HL-60 (cell line): ENCODE measurements around the gene SIN3B.
A peak's percentile ranks its signal among the peaks of the same experiment; 100 is the strongest.

Experiments used
- DNase-seq, 2 experiments: peaks; one replicate each; pipeline ENCODE4 v3.0.0-alpha.2; 2010 to 2020; ENCODE audit warnings: low read depth in 1 of 2, low spot score in 1 of 2
- H3K27ac ChIP-seq: fragments of 250-450 bp; sonication (Bioruptor Pico); replicated peaks from 2 replicates; pipeline ENCODE4 v1.5.1; 2020; ENCODE audit warnings: mild to moderate bottlenecking, moderate library complexity
- H3K27me3 ChIP-seq: fragments of 250-450 bp; sonication (Bioruptor Pico); 2 replicates; pipeline ENCODE4 v1.5.1; 2021; ENCODE audit warnings: mild to moderate bottlenecking, moderate library complexity; ENCODE audit not compliant: insufficient read depth, poor library complexity, severe bottlenecking
- H3K4me3 ChIP-seq: replicated peaks from 2 replicates; pipeline ENCODE4 v1.5.1; 2011; ENCODE audit warnings: mild to moderate bottlenecking, control low read depth, low read length; ENCODE audit not compliant: insufficient read depth
- CTCF ChIP-seq: IDR thresholded peaks from one replicate; pipeline ENCODE4 v1.5.1; 2011; ENCODE audit warnings: low read length, control low read depth, inconsistent platforms; ENCODE audit not compliant: insufficient read depth
- GABPA ChIP-seq: IDR thresholded peaks from 2 replicates; pipeline ENCODE4 v1.6.1; 2012; ENCODE audit warnings: low read depth
- POLR2AphosphoS5 ChIP-seq: IDR thresholded peaks from 2 replicates; pipeline ENCODE4 v1.6.1; 2012; ENCODE audit warnings: low read depth
- REST ChIP-seq: IDR thresholded peaks from 2 replicates; pipeline ENCODE4 v1.6.1; 2012; ENCODE audit warnings: low read depth; ENCODE audit not compliant: insufficient replicate concordance
- SPI1 ChIP-seq: IDR thresholded peaks from 2 replicates; pipeline ENCODE4 v1.6.1; 2012; ENCODE audit warnings: low read depth, mild to moderate bottlenecking, borderline replicate concordance
- long read RNA-seq: library from polyadenylated mRNA; unstranded; transcript quantifications from one replicate; pipeline ENCODE4 v2.0.0, GENCODE V29; 2020

Gene SIN3B, protein sequence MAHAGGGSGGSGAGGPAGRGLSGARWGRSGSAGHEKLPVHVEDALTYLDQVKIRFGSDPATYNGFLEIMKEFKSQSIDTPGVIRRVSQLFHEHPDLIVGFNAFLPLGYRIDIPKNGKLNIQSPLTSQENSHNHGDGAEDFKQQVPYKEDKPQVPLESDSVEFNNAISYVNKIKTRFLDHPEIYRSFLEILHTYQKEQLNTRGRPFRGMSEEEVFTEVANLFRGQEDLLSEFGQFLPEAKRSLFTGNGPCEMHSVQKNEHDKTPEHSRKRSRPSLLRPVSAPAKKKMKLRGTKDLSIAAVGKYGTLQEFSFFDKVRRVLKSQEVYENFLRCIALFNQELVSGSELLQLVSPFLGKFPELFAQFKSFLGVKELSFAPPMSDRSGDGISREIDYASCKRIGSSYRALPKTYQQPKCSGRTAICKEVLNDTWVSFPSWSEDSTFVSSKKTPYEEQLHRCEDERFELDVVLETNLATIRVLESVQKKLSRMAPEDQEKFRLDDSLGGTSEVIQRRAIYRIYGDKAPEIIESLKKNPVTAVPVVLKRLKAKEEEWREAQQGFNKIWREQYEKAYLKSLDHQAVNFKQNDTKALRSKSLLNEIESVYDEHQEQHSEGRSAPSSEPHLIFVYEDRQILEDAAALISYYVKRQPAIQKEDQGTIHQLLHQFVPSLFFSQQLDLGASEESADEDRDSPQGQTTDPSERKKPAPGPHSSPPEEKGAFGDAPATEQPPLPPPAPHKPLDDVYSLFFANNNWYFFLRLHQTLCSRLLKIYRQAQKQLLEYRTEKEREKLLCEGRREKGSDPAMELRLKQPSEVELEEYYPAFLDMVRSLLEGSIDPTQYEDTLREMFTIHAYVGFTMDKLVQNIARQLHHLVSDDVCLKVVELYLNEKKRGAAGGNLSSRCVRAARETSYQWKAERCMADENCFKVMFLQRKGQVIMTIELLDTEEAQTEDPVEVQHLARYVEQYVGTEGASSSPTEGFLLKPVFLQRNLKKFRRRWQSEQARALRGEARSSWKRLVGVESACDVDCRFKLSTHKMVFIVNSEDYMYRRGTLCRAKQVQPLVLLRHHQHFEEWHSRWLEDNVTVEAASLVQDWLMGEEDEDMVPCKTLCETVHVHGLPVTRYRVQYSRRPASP
- long read RNA-seq, full-length matches to known transcripts: 2 of 7 reads
- long read RNA-seq, partial matches to known transcripts: 4 of 7 reads
- long read RNA-seq, other reads (novel, unspliced or antisense): 1 of 7 reads

GRCh38 chr19:16829010-16829821 lies at the start of gene SIN3B:
Gene SIN3B (plus strand): TSS chr19:16829398. CDS start chr19:16829421, 23 bp downstream.
- Histone ChIP-seq H3K4me3 (peak within 1 kb of the TSS; percentile 87), H3K27me3 (no peaks in the 10 kb centered on the region)

DNA sequence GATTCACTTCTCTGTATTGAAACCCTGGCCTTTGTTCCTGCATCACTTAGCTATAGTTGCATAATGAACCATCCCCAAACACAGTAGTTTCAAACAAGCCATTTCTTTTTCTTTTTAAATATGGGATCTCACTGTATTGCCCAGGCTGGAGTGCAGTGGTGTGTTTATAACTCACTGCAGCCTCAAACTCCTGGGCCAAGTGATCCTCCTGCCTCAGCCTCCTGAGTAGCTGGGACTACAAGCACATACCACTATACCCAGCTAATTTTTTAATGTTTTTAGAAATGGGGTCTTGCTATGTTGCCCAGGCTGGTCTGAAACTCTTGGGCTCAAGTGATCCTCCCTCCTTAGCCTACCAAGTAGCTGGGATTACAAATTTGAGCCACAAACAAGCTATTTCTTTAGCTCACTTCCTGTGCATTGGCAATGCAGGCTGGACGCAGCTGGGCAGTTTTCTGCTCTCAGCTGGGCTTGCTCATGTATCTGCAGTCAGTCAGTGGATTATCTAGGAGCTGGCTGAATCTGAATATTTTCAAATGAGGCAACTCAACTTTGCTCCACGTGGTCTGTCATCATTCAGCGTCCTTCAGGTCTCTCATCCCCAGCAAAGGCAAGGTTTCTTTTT lies 49.5 kb upstream of the SIN3B start:
- H3K27ac ChIP-seq: no peak overlapping the region
- no peak overlapping the region for H3K4me3 ChIP-seq
- no peak for DNase-seq
- H3K27me3 ChIP-seq: no peaks in the 10 kb centered on the region
- TF ChIP-seq REST (no peak), SPI1 (no peak), GABPA (no peak), CTCF (no peak), POLR2AphosphoS5 (no peak)

More at GRCh38 chr19:16829010-16829821, at the start of gene SIN3B:
- peak; percentile 63; the same call in 1 of the 2 replicates for TF ChIP-seq POLR2AphosphoS5
- no peak for TF ChIP-seq GABPA
- peak; percentile 56 to 78 for DNase-seq
- peak within 1 kb of the TSS; percentile 21; the same call in 1 of the 2 replicates for H3K27ac ChIP-seq

DNA sequence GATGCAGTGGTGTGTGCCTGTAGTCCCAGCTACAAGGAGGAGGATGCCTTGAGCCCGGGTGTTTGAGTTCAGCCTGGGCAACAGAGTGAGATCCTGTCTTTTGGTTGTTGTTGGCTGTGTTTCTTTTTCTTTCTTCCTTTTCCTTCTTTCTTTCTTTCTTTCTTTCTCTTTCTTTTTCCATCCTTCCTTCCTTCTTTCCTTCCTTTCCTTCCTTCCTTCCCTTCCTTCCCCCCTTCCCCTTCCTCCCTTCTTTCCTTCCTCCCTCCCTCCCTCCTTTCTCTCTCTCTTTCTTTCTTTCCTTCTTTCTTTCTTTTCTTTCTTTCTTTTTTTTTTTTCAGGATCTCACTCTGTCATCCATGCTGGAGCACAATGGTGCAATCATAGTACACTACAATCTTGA lies 46.5 kb upstream of the SIN3B start:
- Histone ChIP-seq H3K27me3 (no peaks in the 10 kb centered on the region), H3K27ac (no peak overlapping the region), H3K4me3 (no peak overlapping the region)
- no peak for DNase-seq
- TF ChIP-seq CTCF: no peak
- TF ChIP-seq SPI1: no peak
- no peak for TF ChIP-seq REST
- no peak for TF ChIP-seq POLR2AphosphoS5
- TF ChIP-seq GABPA: no peak
